Karpas-422 (cell line): Measurements from ENCODE around the gene CCDC170. TPM values are rescaled to one million over a fixed set of nuclear protein-coding genes. Genes with fewer than 3 reads are reported as not detected.

Experiments used
- DNase-seq: peaks from one replicate; pipeline ENCODE4 v3.0.0-alpha.2; 2015
- H2AFZ ChIP-seq: fragments of 200-600 bp; sonication (generic); 2 replicates; pipeline ENCODE4 v1.6.1; 2014; ENCODE audit warnings: antibody characterized with exemption, low read length, mixed read lengths
- H3K27ac ChIP-seq: fragments of 200-600 bp; sonication (generic); 2 replicates; pipeline ENCODE4 v1.5.1; 2014; ENCODE audit warnings: mild to moderate bottlenecking, low read length, moderate library complexity
- H3K27me3 ChIP-seq: fragments of 200-600 bp; sonication (generic); 2 replicates; pipeline ENCODE4 v1.6.1; 2014; ENCODE audit warnings: low read length, mixed read lengths
- H3K36me3 ChIP-seq: fragments of 200-600 bp; sonication (generic); 2 replicates; pipeline ENCODE4 v1.6.1; 2014; ENCODE audit warnings: low read length, mixed read lengths; ENCODE audit not compliant: insufficient read depth
- H3K4me1 ChIP-seq: fragments of 200-600 bp; sonication (generic); 2 replicates; pipeline ENCODE4 v1.6.1; 2014; ENCODE audit warnings: mild to moderate bottlenecking, low read length, mixed read lengths
- H3K4me2 ChIP-seq: fragments of 200-600 bp; sonication (generic); 2 replicates; pipeline ENCODE4 v1.6.1; 2014; ENCODE audit warnings: low read length, low read depth, mild to moderate bottlenecking; ENCODE audit not compliant: poor library complexity, severe bottlenecking
- H3K4me3 ChIP-seq: fragments of 200-600 bp; sonication (generic); 2 replicates; pipeline ENCODE4 v1.5.1; 2014; ENCODE audit warnings: mild to moderate bottlenecking, antibody characterized with exemption, low read length, mixed read lengths
- H3K79me2 ChIP-seq: fragments of 200-600 bp; sonication (generic); 2 replicates; pipeline ENCODE4 v1.6.1; 2014; ENCODE audit warnings: mild to moderate bottlenecking, low read length, mixed read lengths
- H3K9ac ChIP-seq: fragments of 200-600 bp; sonication (generic); 2 replicates; pipeline ENCODE4 v1.6.0; 2014; ENCODE audit warnings: low read length
- H3K9me2 ChIP-seq: fragments of 200-600 bp; sonication (generic), shearing (Covaris generic); replicated peaks from 2 replicates; pipeline ENCODE4 v1.6.0; 2014; ENCODE audit warnings: mild to moderate bottlenecking, low read length, moderate library complexity; ENCODE audit not compliant: insufficient read depth
- H3K9me3 ChIP-seq: fragments of 300-700, 200-600 bp; sonication (generic); 2 replicates; pipeline ENCODE4 v1.6.1; 2014; ENCODE audit warnings: low read length, mixed read lengths
- H4K20me1 ChIP-seq: fragments of 200-600 bp; sonication (generic); 2 replicates; pipeline ENCODE4 v1.6.1; 2014; ENCODE audit warnings: mild to moderate bottlenecking, antibody characterized with exemption, low read length, low read depth; ENCODE audit not compliant: insufficient read depth
- total RNA-seq: library from RNA; depleted of rRNA; stranded (reverse); fragments of >200 nt; shearing (Covaris generic); gene quantifications from 2 replicates; pipeline ENCODE4 v1.2.3, GENCODE V29; 2014; ENCODE audit warnings: low replicate concordance

Gene CCDC170
- total RNA-seq, 1 experiment from 2014 or later: not detected

- Histone ChIP-seq H3K9me3 (no peaks in the 10 kb centered on the region), H4K20me1 (no peaks in the 10 kb centered on the region), H3K4me1 (no peaks in the 10 kb centered on the region), H3K4me3 (no peak overlapping the region), H3K36me3 (no peaks in the 10 kb centered on the region), H3K4me2 (no peak overlapping the region), H3K27ac (no peak overlapping the region), H3K27me3 (no peaks in the 10 kb centered on the region), H3K79me2 (no peaks in the 10 kb centered on the region), H3K9ac (no peak overlapping the region), H2AFZ (no peak overlapping the region), H3K9me2 (no peaks in the 10 kb centered on the region)
- DNase-seq: no peak
Observed at GRCh38 chr6:151617539-151617938, 123.7 kb downstream of the CCDC170 start.

- DNase-seq: no peak
- H3K9ac ChIP-seq: no peak overlapping the region
- H3K4me1 ChIP-seq: no peaks in the 10 kb centered on the region
- no peaks in the 10 kb centered on the region for H3K9me3 ChIP-seq
- H3K79me2 ChIP-seq: no peaks in the 10 kb centered on the region
- no peaks in the 10 kb centered on the region for H3K36me3 ChIP-seq
- no peaks in the 10 kb centered on the region for H4K20me1 ChIP-seq
- H3K9me2 ChIP-seq: no peaks in the 10 kb centered on the region
- H3K4me3 ChIP-seq: no peak overlapping the region
- no peak overlapping the region for H3K27ac ChIP-seq
- no peak overlapping the region for H2AFZ ChIP-seq
- no peak overlapping the region for H3K4me2 ChIP-seq
- no peaks in the 10 kb centered on the region for H3K27me3 ChIP-seq
Observed at GRCh38 chr6:151618717-151619116, 124.9 kb downstream of the CCDC170 start.

DNA sequence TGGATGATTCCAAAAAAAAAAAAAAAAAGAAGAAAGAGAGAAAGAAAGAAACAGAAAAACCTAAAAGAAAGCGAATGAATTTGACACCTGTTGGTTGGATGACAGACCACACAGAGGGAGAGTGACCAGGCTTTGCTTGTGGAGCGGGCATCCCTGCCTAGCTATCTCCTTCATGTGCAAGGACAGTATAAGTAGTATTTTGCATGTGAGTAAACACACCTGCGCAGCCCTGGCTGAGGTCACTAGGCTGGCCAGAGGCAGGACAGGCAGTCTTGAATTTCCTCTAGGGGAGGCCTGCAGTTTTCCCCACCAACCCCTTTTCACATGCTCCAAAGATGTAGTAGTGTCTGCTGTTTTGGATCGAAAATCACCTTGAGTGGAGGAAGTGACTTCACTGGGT is 126.4 kb downstream of the CCDC170 start:
- H3K9me2 ChIP-seq: no peaks in the 10 kb centered on the region
- no peaks in the 10 kb centered on the region for H3K9me3 ChIP-seq
- DNase-seq: no peak
- H3K27ac ChIP-seq: no peak overlapping the region
- no peak overlapping the region for H2AFZ ChIP-seq
- H3K9ac ChIP-seq: no peak overlapping the region
- H3K4me1 ChIP-seq: no peaks in the 10 kb centered on the region
- H3K36me3 ChIP-seq: no peaks in the 10 kb centered on the region
- no peaks in the 10 kb centered on the region for H3K27me3 ChIP-seq
- no peaks in the 10 kb centered on the region for H3K79me2 ChIP-seq
- H3K4me2 ChIP-seq: no peak overlapping the region
- H3K4me3 ChIP-seq: no peak overlapping the region
- H4K20me1 ChIP-seq: no peaks in the 10 kb centered on the region

GRCh38 chr6:151624071-151624470 is 130.3 kb downstream of the CCDC170 start:
- Histone ChIP-seq H4K20me1 (no peaks in the 10 kb centered on the region), H3K9me2 (no peaks in the 10 kb centered on the region), H3K79me2 (no peaks in the 10 kb centered on the region), H3K4me3 (no peak overlapping the region), H3K27me3 (no peaks in the 10 kb centered on the region), H3K9ac (no peak overlapping the region), H3K9me3 (no peaks in the 10 kb centered on the region), H3K36me3 (no peaks in the 10 kb centered on the region), H3K4me1 (no peaks in the 10 kb centered on the region), H2AFZ (no peak overlapping the region), H3K27ac (no peak overlapping the region), H3K4me2 (no peak overlapping the region)
- DNase-seq: no peak

DNA sequence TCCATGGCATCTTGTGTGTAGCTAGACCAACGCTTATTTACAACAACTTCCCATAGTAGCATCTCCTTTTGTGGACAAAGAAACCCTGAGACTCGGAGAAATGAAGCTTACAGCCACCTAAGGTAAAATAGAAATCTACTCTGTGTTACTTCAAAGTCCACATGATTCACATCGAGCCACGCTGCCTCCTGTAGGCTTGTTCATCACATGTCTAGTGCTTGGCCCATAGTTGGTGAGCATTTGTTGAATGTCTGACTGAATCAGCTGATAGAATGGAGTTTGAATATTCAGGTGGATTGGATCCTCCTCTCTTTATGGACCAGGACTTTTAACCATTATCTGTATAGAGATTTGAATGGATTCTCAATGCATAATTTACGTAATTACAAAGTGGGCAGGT is 130.7 kb downstream of the CCDC170 start:
- Histone ChIP-seq H3K27ac (no peak overlapping the region), H3K36me3 (no peaks in the 10 kb centered on the region), H3K9me2 (no peaks in the 10 kb centered on the region), H3K4me1 (no peaks in the 10 kb centered on the region), H2AFZ (no peak overlapping the region), H3K4me2 (no peak overlapping the region), H4K20me1 (no peaks in the 10 kb centered on the region), H3K9me3 (no peaks in the 10 kb centered on the region), H3K4me3 (no peak overlapping the region), H3K9ac (no peak overlapping the region), H3K79me2 (no peaks in the 10 kb centered on the region), H3K27me3 (no peaks in the 10 kb centered on the region)
- DNase-seq: no peak

DNA sequence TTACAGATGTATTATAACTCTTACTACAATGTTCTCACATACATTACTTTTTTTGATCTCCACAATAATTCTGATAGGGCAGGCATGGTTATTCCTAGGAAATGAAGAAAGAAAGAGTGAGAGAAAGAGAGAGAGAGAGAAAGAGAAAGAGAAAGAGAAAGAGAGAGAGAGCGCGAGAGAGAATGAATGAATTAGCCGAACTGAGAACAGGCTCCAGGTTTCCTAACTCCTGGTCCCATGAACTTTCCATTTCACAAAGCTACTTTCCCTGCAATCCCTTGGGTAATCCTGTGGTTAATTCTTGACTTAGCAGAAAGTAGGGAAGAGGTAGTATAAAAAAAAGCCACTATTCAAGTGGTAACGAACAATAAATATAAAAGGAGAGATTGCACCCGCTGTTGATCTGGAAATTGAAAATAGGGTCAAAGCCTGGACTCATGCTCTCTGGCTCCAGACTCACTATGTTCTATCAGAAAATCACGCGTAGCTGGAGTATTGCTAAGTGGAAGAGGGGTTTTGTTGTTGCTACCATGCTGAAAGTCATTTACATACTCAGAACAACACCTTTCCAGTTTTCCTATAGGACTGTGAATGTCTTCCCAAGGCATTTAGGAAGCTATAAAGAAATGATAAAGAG is 131.2 kb downstream of the CCDC170 start:
- no peak overlapping the region for H3K4me2 ChIP-seq
- no peaks in the 10 kb centered on the region for H3K9me3 ChIP-seq
- no peaks in the 10 kb centered on the region for H3K79me2 ChIP-seq
- H3K27me3 ChIP-seq: no peaks in the 10 kb centered on the region
- no peak overlapping the region for H3K27ac ChIP-seq
- H3K36me3 ChIP-seq: no peaks in the 10 kb centered on the region
- no peaks in the 10 kb centered on the region for H3K4me1 ChIP-seq
- H3K4me3 ChIP-seq: no peak overlapping the region
- no peaks in the 10 kb centered on the region for H4K20me1 ChIP-seq
- no peak overlapping the region for H3K9ac ChIP-seq
- H2AFZ ChIP-seq: no peak overlapping the region
- DNase-seq: no peak
- H3K9me2 ChIP-seq: no peaks in the 10 kb centered on the region

DNA sequence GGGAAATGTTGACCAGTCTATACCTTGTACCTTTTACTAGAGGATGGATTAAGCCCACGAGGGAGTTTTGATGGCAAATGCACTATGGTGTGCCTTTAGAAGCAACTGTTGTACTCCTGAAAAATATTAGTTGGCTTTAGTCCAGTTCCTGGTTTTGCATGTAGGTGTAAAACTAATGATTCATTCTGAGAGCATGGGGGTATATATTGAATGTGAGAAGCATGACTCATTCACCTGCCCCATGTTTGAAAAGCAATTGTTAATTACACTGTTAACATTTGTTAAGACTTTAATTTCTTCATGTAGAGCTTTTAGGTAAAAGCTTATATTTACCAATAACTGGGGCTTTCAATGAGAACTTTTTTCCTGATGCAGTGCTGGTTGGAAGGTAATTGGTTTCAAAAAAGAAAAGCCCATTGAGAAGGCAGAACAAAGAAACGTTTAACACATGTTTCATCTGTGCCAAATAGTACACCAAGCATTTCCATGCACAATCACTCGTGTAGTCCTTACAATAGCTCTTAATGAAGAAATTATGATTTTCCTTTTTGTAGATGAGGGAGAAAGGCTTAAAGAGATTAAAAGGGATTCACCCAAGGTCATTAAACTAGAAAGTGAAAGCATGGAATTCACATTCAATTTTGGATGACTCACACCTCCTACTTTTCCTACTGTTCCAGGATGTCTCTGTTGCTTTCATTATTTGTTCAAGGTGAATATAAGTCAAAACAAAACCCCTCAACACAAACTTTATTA is 134.1 kb downstream of the CCDC170 start:
- H3K79me2 ChIP-seq: no peaks in the 10 kb centered on the region
- H3K9ac ChIP-seq: no peak overlapping the region
- no peak for DNase-seq
- H3K4me2 ChIP-seq: no peak overlapping the region
- no peaks in the 10 kb centered on the region for H3K9me2 ChIP-seq
- H3K4me3 ChIP-seq: no peak overlapping the region
- no peaks in the 10 kb centered on the region for H3K27me3 ChIP-seq
- H3K36me3 ChIP-seq: no peaks in the 10 kb centered on the region
- H3K27ac ChIP-seq: no peak overlapping the region
- H4K20me1 ChIP-seq: no peaks in the 10 kb centered on the region
- H3K4me1 ChIP-seq: no peaks in the 10 kb centered on the region
- H3K9me3 ChIP-seq: no peaks in the 10 kb centered on the region
- H2AFZ ChIP-seq: no peak overlapping the region

DNA sequence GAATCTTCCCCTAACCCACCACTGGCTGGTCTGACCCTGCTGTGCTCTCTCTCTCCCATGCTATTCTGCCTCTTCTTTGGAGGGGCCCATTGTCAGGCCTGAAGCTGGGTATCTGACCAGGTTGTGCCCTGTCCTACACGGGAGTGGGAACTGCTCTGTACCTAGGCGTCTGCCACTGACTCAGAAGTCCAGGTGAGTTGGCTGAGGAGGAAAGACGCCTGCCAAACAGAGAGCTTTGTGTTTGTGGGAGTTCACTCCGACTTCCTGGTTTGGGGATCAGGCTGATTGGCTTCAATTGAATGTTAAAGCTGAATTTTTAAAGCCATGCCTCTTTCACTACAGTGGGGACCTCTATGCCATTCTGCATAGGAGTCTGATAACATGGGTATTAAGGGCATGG is 136.0 kb downstream of the CCDC170 start:
- H3K4me2 ChIP-seq: no peak overlapping the region
- no peaks in the 10 kb centered on the region for H4K20me1 ChIP-seq
- H3K9me3 ChIP-seq: no peaks in the 10 kb centered on the region
- no peak overlapping the region for H3K27ac ChIP-seq
- no peaks in the 10 kb centered on the region for H3K9me2 ChIP-seq
- no peak overlapping the region for H2AFZ ChIP-seq
- H3K4me3 ChIP-seq: no peak overlapping the region
- no peak overlapping the region for H3K9ac ChIP-seq
- no peaks in the 10 kb centered on the region for H3K36me3 ChIP-seq
- no peak for DNase-seq
- no peaks in the 10 kb centered on the region for H3K4me1 ChIP-seq
- no peaks in the 10 kb centered on the region for H3K79me2 ChIP-seq
- H3K27me3 ChIP-seq: no peaks in the 10 kb centered on the region
